Prostate gland (tissue), 2 donors: ENCODE results near the gene ARFIP2. TPM values are rescaled to one million over a fixed set of nuclear protein-coding genes. Genes with fewer than 3 reads are reported as not detected.
A peak's percentile ranks its signal among the peaks of the same experiment; 100 is the strongest.

Source experiments
- DNase-seq: peaks from one replicate; pipeline ENCODE4 v3.0.0-alpha.2; 2019; ENCODE audit warnings: low spot score
- H3K27ac ChIP-seq, 2 donors: fragments of 200-600 bp; sonication (generic); 2 replicates each; pipeline ENCODE4 v1.5.1; 2017 to 2019
- H3K27me3 ChIP-seq: fragments of 200-600 bp; sonication (generic); replicated peaks from 2 replicates; pipeline ENCODE4 v1.5.1; 2019; ENCODE audit not compliant: insufficient read depth
- H3K36me3 ChIP-seq, 2 donors: fragments of 200-600 bp; sonication (generic); 1 replicate in 1 of 2; 2 replicates in 1 of 2; pipeline versions ENCODE4 v1.5.1 to v1.8.1; 2017 to 2019
- H3K4me1 ChIP-seq: fragments of 200-600 bp; sonication (generic); replicated peaks from 2 replicates; pipeline ENCODE4 v1.5.1; 2019
- H3K4me3 ChIP-seq, 2 donors: fragments of 200-600 bp; sonication (generic); 2 replicates each; pipeline ENCODE4 v1.5.1; 2017 to 2019
- H3K9me3 ChIP-seq: fragments of 200-600 bp; sonication (generic); 2 replicates; pipeline ENCODE4 v1.5.1; 2017
- POLR2A ChIP-seq: fragments of 450-650 bp; IDR thresholded peaks from one replicate; pipeline ENCODE4 v1.6.1; 2016; ENCODE audit warnings: antibody characterized with exemption, mild to moderate bottlenecking
- POLR2AphosphoS5 ChIP-seq: sonication (generic); formaldehyde crosslinking; IDR thresholded peaks from one replicate; pipeline ENCODE4 v1.6.1; 2017; ENCODE audit warnings: antibody characterized with exemption
- WGBS: methylation state at CpG from one replicate; pipeline ENCODE4 v1.1.5; 2018; 5-methylcytosine and 5-hydroxymethylcytosine counted together
- intact Hi-C: fragments of 100-400 bp; cut with DNase I; formaldehyde crosslinking; loops from one replicate; pipeline ENCODE4 v1.14.2; 2022
- total RNA-seq, 2 donors: library from RNA; depleted of rRNA; stranded (reverse); fragments of >200 nt; gene quantifications; one replicate each; pipeline ENCODE4 v1.1.0, GENCODE V29; 2016
- TF ChIP-seq, protein P1 (sequence below), 4 experiments: fragments of 200-600 bp in 2 of 4; fragments of 450-650 bp in 2 of 4; sonication (generic) in 2 of 4; IDR thresholded peaks; 1 replicate in 3 of 4; 2 replicates in 1 of 4; pipeline ENCODE4 v1.5.1; 2016 to 2019; ENCODE audit warnings: antibody characterized with exemption in 4 of 4, mild to moderate bottlenecking in 2 of 4, moderate library complexity in 2 of 4

Gene ARFIP2
- total RNA-seq, 2 donors from 2014 or later: 87.3 to 110 TPM

- no peak for TF ChIP-seq POLR2A
- no peak for TF ChIP-seq POLR2AphosphoS5
- TF ChIP-seq, protein P1, sequence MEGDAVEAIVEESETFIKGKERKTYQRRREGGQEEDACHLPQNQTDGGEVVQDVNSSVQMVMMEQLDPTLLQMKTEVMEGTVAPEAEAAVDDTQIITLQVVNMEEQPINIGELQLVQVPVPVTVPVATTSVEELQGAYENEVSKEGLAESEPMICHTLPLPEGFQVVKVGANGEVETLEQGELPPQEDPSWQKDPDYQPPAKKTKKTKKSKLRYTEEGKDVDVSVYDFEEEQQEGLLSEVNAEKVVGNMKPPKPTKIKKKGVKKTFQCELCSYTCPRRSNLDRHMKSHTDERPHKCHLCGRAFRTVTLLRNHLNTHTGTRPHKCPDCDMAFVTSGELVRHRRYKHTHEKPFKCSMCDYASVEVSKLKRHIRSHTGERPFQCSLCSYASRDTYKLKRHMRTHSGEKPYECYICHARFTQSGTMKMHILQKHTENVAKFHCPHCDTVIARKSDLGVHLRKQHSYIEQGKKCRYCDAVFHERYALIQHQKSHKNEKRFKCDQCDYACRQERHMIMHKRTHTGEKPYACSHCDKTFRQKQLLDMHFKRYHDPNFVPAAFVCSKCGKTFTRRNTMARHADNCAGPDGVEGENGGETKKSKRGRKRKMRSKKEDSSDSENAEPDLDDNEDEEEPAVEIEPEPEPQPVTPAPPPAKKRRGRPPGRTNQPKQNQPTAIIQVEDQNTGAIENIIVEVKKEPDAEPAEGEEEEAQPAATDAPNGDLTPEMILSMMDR (IDR thresholded peaks at IDR 0.05): no peak
- DNase-seq: no peak
- peaks cover 0 to 10% of the 10 kb centered on the region in 2 donors for H3K36me3 ChIP-seq
- 94% methylated on average over 4 of the region's 4 CpGs for WGBS
- H3K4me3 ChIP-seq: no peak overlapping the region
- intact Hi-C loops: no loop called here
- peaks cover 18% of the 10 kb centered on the region for H3K4me1 ChIP-seq
- peak overlapping the region; percentile 44 to 98 for H3K27ac ChIP-seq
- H3K27me3 ChIP-seq: no peaks in the 10 kb centered on the region
- no peaks in the 10 kb centered on the region for H3K9me3 ChIP-seq
Observed at GRCh38 chr11:6476571-6476970, 4.6 kb downstream of the ARFIP2 start.

DNA sequence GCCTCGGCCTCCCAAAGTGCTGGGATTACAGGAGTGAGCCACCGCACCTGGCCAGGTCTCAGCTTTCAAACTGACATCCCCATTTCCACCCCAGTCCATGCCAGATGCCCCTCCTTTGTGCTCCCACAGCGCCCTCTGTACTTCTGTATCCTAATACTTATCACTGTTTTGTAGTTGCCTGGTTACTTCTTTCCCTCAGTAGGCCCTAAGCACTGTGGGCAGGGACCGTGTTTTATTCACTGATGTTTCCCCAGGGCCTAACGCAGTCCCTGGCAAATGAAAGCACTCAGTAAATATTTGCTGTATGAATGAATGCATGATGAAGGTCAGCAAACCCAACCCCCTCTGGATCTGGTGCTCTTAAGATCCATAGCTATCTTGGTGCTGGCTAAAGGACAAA is 5.2 kb downstream of the ARFIP2 start:
- Histone ChIP-seq H3K4me3 (no peak overlapping the region), H3K9me3 (no peaks in the 10 kb centered on the region), H3K27me3 (no peaks in the 10 kb centered on the region), H3K36me3 (peaks cover 0 to 10% of the 10 kb centered on the region in 2 donors), H3K27ac (peak overlapping the region; percentile 44 to 98), H3K4me1 (peaks cover 18% of the 10 kb centered on the region)
- 51% methylated on average over 5 of the region's 5 CpGs for WGBS
- intact Hi-C loops: no loop called here
- peak; percentile 47 for DNase-seq
- TF ChIP-seq POLR2AphosphoS5 (peak; percentile 55), POLR2A (no peak)

DNA sequence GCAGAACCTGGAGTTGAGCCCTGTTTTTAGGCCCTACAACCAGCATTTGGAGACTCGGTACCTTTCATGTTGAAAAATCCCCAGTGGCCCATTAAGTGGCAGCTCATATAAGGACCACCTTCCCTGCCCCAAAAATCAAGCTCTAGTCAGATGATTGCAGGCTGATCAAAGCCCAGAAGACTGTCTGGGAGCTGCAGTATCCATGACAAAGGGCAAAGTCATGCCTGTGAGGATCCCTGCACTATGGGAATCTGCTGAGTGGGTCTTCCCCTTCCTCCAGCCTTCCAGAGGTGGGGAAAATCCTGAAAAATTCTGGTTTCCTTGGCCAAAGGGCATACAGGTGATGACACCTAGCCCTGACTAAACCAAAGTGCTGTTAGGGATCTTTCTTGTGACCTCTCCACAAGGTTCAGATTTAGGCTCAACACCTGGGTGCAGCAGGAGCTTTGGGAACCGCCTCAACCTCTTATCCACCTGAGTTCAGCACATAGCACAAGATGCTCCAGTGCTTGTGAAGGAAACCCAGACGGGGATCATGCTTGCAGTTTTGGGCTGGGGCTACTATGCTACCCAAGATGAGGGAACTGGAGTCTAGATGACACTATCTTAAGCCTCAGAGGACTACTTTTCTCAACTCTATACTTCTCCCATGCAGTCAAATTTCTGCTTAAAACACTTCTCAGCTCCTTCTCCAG is 6.2 kb downstream of the ARFIP2 start:
- peaks cover 0 to 10% of the 10 kb centered on the region in 2 donors for H3K36me3 ChIP-seq
- no peak overlapping the region for H3K4me3 ChIP-seq
- 56% methylated on average over 3 of the region's 3 CpGs for WGBS
- TF ChIP-seq POLR2AphosphoS5: no peak
- TF ChIP-seq, protein P1 (IDR thresholded peaks at IDR 0.05): no peak
- TF ChIP-seq POLR2A: no peak
- intact Hi-C loops: no loop called here
- H3K4me1 ChIP-seq: peaks cover 11% of the 10 kb centered on the region
- H3K9me3 ChIP-seq: no peaks in the 10 kb centered on the region
- peak overlapping the region; percentile 98 to 99 for H3K27ac ChIP-seq
- H3K27me3 ChIP-seq: no peaks in the 10 kb centered on the region
- no peak for DNase-seq

DNA sequence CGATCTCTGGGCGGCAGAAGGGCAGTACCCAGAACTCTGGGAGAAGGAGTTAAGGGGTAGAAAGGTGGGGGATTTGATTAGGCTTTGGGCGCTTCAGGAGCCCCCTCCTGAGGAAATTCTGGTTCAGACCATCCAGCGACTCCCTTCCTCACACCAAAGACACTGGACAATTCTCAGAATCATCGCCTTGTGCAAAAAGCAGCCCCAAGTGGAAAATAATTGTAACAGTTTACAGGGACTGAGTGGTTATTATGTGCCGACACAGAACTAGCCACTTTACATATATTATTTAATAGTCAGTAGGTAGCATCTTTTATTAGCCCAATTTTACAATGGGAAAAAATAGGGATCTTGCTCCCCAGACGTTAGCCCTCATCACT is 6.7 kb downstream of the ARFIP2 start:
- H3K4me3 ChIP-seq: peak overlapping the region; percentile 67 to 70
- H3K9me3 ChIP-seq: no peaks in the 10 kb centered on the region
- WGBS: 22% methylated on average over 7 of the region's 7 CpGs
- DNase-seq: no peak
- H3K36me3 ChIP-seq: peaks cover 0 to 10% of the 10 kb centered on the region in 2 donors
- intact Hi-C loops: no loop called here
- peak overlapping the region; percentile 98 to 99 for H3K27ac ChIP-seq
- TF ChIP-seq, protein P1 (IDR thresholded peaks at IDR 0.05): no peak
- TF ChIP-seq POLR2A (no peak), POLR2AphosphoS5 (no peak)
- peaks cover 7% of the 10 kb centered on the region for H3K4me1 ChIP-seq
- no peaks in the 10 kb centered on the region for H3K27me3 ChIP-seq

DNA sequence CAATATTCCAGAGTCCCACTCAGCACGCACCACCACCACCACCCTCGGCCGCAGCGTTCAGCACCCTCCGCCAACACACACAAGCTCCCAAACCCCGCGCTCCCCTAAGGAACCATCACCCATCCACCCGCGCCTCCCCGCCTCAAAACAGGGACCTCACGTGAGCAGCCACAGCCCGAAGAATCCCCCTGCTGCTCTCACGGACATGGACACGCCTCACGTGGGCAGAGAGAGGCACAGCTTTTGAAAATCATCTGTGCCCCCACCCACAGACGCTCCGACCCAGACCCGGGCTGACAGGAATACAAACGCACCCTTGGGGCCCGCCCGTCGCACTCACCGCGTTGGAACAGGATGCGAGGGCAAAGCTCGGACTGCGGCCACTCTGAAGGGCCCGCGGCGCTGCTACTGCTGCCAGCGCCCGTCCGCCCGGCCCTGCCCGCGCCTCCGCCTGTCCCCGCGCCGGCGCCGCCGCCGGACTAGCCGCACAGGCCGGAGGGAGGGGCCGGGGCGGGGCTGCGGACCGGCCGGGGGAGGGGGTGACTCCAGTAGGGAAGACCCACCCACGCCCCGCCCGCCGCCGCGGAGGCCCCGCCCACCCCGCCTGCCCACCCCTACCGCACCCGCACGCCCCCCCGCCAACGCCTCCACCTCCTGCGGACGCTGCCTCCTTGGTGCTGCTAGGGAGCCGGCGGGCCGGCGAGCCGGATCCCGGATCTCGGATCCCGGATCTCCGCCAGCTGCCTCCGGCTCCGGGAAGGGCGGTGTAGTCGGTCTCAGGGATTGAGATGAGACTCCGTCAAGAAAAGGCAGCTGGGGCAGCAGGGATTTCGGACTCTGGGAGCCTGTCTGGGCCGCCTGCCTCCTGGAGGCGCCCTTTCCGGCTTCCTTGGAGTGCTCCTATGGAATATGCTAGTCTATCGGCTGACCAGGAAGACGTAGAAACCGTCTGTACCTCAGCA is 7.4 kb downstream of the ARFIP2 start, which contains the start of gene TRIM3:
TSS of gene TRIM3 (minus strand) at position 491 of the 962 bp plus-strand sequence. CDS start 8,246 bp downstream, outside the sequence.
- under 1% methylated on average over 82 of the region's 87 CpGs for WGBS
- Histone ChIP-seq H3K4me3 (peak within 1 kb of the TSS; percentile 67 to 70), H3K9me3 (no peaks in the 10 kb centered on the region), H3K27ac (peak within 1 kb of the TSS; percentile 98 to 99), H3K4me1 (peaks cover 7% of the 10 kb centered on the region), H3K36me3 (peaks cover 0 to 5% of the 10 kb centered on the region in 2 donors), H3K27me3 (no peaks in the 10 kb centered on the region)
- TF ChIP-seq POLR2AphosphoS5: peak; percentile 74
- peak; percentile 81 for TF ChIP-seq POLR2A
- TF ChIP-seq, protein P1 (IDR thresholded peaks at IDR 0.05): peak in 2 of 4 experiments; percentile 22 to 30
- DNase-seq: peak; percentile 96
- intact Hi-C loops: no loop called here
